CD14-positive monocyte (primary cell): ENCODE data around the gene SETD3. TPM values are rescaled to one million over a fixed set of nuclear protein-coding genes. Genes with fewer than 3 reads are reported as not detected.

Experiments used
- DNase-seq, 3 donors: peaks; one replicate each; pipeline ENCODE4 v3.0.0-alpha.2; 2011 to 2022
- H2AFZ ChIP-seq: 2 replicates; pipeline ENCODE4 v1.6.0; 2012; ENCODE audit warnings: mild to moderate bottlenecking, low read depth, low read length, inconsistent platforms; ENCODE audit not compliant: insufficient read depth, poor library complexity, severe bottlenecking
- H3K27ac ChIP-seq, 2 donors: 1 replicate in 1 of 2; 2 replicates in 1 of 2; pipeline ENCODE4 v1.5.1; 2012 to 2013; ENCODE audit warnings: low read length in 2 of 2, control low read depth in 1 of 2, inconsistent platforms in 1 of 2, low read depth in 1 of 2, mild to moderate bottlenecking in 1 of 2
- H3K27me3 ChIP-seq, 2 donors: one replicate each; pipeline versions ENCODE4 v1.6.0 to v1.6.1; 2011 to 2013; ENCODE audit warnings: low read length in 2 of 2; ENCODE audit not compliant: control insufficient read depth in 2 of 2, insufficient read depth in 2 of 2
- H3K36me3 ChIP-seq, 2 donors: replicated peaks in 1 of 2; 1 replicate in 1 of 2; 2 replicates in 1 of 2; pipeline versions ENCODE4 v1.5.1 to v1.6.1; 2012 to 2013; ENCODE audit warnings: low read length in 2 of 2, control low read depth in 1 of 2, inconsistent platforms in 1 of 2, mild to moderate bottlenecking in 1 of 2; ENCODE audit not compliant: insufficient read depth in 2 of 2, control insufficient read depth in 1 of 2
- H3K4me1 ChIP-seq, 2 donors: 1 replicate in 1 of 2; 2 replicates in 1 of 2; pipeline versions ENCODE4 v1.5.1 to v1.6.1; 2012 to 2013; ENCODE audit warnings: low read length in 2 of 2, control low read depth in 1 of 2, inconsistent platforms in 1 of 2, mild to moderate bottlenecking in 1 of 2, moderate library complexity in 1 of 2; ENCODE audit not compliant: insufficient read depth in 2 of 2, control insufficient read depth in 1 of 2
- H3K4me2 ChIP-seq: replicated peaks from 2 replicates; pipeline ENCODE3; 2012; ENCODE audit warnings: low read length, moderate library complexity, mild to moderate bottlenecking; ENCODE audit not compliant: poor library complexity, severe bottlenecking; ENCODE audit errors: extremely low read depth
- H3K4me3 ChIP-seq, 3 experiments: fragments of 200-600 bp in 1 of 3; sonication (generic) in 1 of 3; replicated peaks in 1 of 3; 1 replicate in 2 of 3; 2 replicates in 1 of 3; pipeline ENCODE4 v1.5.1; 2011 to 2013; ENCODE audit warnings: low read length in 3 of 3, mild to moderate bottlenecking in 3 of 3, control low read depth in 2 of 3, low read depth in 2 of 3, inconsistent platforms in 1 of 3, moderate library complexity in 1 of 3
- H3K79me2 ChIP-seq: 2 replicates; pipeline ENCODE4 v1.6.0; 2012; ENCODE audit warnings: mild to moderate bottlenecking, control low read depth, inconsistent platforms, low read length, moderate library complexity; ENCODE audit not compliant: insufficient read depth
- H3K9ac ChIP-seq: 2 replicates; pipeline ENCODE4 v1.6.0; 2017; ENCODE audit warnings: low read length, mild to moderate bottlenecking; ENCODE audit not compliant: insufficient read depth, poor library complexity, severe bottlenecking
- H3K9me3 ChIP-seq, 2 donors: replicated peaks in 1 of 2; 1 replicate in 1 of 2; 2 replicates in 1 of 2; pipeline versions ENCODE4 v1.5.1 to v1.6.1; 2012 to 2013; ENCODE audit warnings: low read length in 2 of 2, control low read depth in 1 of 2; ENCODE audit not compliant: control insufficient read depth in 1 of 2, insufficient read depth in 1 of 2
- H4K20me1 ChIP-seq: 2 replicates; pipeline ENCODE4 v1.6.0; 2012; ENCODE audit warnings: mild to moderate bottlenecking, low read length, control low read depth, moderate library complexity; ENCODE audit not compliant: insufficient read depth
- H3K27ac Mint-ChIP-seq, 7 donors: one replicate each; pipeline ENCODE4 v1.8.0; 2020; ENCODE audit warnings: mild to moderate bottlenecking in 7 of 7, mixed read lengths in 7 of 7, moderate library complexity in 6 of 7, inconsistent platforms in 2 of 7
- H3K27me3 Mint-ChIP-seq, 3 donors: one replicate each; pipeline ENCODE4 v1.8.0; 2021 to 2022; ENCODE audit warnings: low read depth in 3 of 3, mild to moderate bottlenecking in 3 of 3, mixed read lengths in 3 of 3, moderate library complexity in 3 of 3, inconsistent platforms in 1 of 3
- H3K36me3 Mint-ChIP-seq, 2 donors: one replicate each; pipeline ENCODE4 v1.8.0; 2020; ENCODE audit warnings: mixed read lengths in 2 of 2, inconsistent platforms in 1 of 2, mild to moderate bottlenecking in 1 of 2
- H3K4me1 Mint-ChIP-seq: one replicate; pipeline ENCODE4 v1.8.0; 2020; ENCODE audit warnings: mild to moderate bottlenecking, mixed read lengths
- H3K4me3 Mint-ChIP-seq, 2 donors: one replicate each; pipeline ENCODE4 v1.8.0; 2020; ENCODE audit warnings: mild to moderate bottlenecking in 2 of 2, mixed read lengths in 2 of 2, moderate library complexity in 1 of 2
- H3K9me3 Mint-ChIP-seq, 7 donors: one replicate each; pipeline ENCODE4 v1.8.0; 2020 to 2022; ENCODE audit warnings: mixed read lengths in 7 of 7, mild to moderate bottlenecking in 6 of 7, moderate library complexity in 6 of 7, inconsistent platforms in 2 of 7
- WGBS: methylation state at CpG from one replicate; pipeline ENCODE4 v1.1.5; 2013; ENCODE audit warnings: missing lambda C conversion rate; ENCODE audit not compliant: insufficient coverage; 5-methylcytosine and 5-hydroxymethylcytosine counted together
- intact Hi-C, 2 donors: fragments of 100-400 bp; cut with micrococcal nuclease; formaldehyde crosslinking; loops; one replicate each; pipeline versions ENCODE4 v1.15.0 to v1.15.1; 2023
- polyA plus RNA-seq, 3 donors: library from polyadenylated mRNA; depleted of rRNA in 1 of 3; unstranded in 2 of 3; stranded (reverse) in 1 of 3; fragments of 300-500 nt in 2 of 3; fragments of >200 nt in 1 of 3; fragmentation: Illumina TruSeq in 2 of 3; gene quantifications; 1 replicate in 2 of 3; 2 replicates in 1 of 3; pipeline ENCODE4 v1.2.3, GENCODE V29; 2012 to 2021
- TF ChIP-seq, protein P1 (sequence below): fragments of 200-600 bp; IDR thresholded peaks from one replicate; pipeline ENCODE4 v1.8.0; 2022; ENCODE audit warnings: antibody characterized with exemption, mild to moderate bottlenecking

SETD3 gene
- polyA plus RNA-seq, 3 donors: 22.9 to 39.5 (median 38.7) TPM

DNA sequence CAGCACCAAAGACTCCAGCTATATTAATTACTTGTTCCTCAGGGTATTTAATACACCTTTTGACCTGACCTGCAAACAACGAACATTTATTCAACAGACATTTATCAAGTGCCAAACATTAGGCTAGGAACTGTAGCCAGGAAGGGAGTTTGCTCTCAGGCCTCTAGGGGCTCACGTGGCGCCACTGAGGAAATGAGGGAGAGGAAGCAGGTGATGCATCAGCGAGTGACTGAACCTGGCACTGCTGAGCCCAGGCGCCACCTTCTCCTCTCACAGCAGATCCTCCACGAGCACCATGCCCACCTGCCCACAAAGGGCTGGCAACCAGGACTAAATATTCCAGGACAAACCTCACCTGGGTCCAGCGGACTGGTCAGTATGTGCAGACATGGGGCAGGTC is 50.2 kb downstream of the SETD3 start:
- Histone ChIP-seq H2AFZ (no peak overlapping the region), H3K36me3 (peaks cover 63 to 96% of the 10 kb centered on the region in 2 donors), H4K20me1 (peaks cover 14% of the 10 kb centered on the region), H3K79me2 (peaks cover 2% of the 10 kb centered on the region), H3K4me1 (no peaks in the 10 kb centered on the region), H3K9me3 (peaks cover 5 to 12% of the 10 kb centered on the region in 2 donors), H3K4me3 (no peak overlapping the region), H3K27ac (no peak overlapping the region), H3K4me2 (no peak overlapping the region), H3K9ac (no peak overlapping the region), H3K27me3 (no peaks in the 10 kb centered on the region)
- intact Hi-C loops: no loop called here
- H3K4me3 Mint-ChIP-seq: no peak overlapping the region
- TF ChIP-seq, protein P1, sequence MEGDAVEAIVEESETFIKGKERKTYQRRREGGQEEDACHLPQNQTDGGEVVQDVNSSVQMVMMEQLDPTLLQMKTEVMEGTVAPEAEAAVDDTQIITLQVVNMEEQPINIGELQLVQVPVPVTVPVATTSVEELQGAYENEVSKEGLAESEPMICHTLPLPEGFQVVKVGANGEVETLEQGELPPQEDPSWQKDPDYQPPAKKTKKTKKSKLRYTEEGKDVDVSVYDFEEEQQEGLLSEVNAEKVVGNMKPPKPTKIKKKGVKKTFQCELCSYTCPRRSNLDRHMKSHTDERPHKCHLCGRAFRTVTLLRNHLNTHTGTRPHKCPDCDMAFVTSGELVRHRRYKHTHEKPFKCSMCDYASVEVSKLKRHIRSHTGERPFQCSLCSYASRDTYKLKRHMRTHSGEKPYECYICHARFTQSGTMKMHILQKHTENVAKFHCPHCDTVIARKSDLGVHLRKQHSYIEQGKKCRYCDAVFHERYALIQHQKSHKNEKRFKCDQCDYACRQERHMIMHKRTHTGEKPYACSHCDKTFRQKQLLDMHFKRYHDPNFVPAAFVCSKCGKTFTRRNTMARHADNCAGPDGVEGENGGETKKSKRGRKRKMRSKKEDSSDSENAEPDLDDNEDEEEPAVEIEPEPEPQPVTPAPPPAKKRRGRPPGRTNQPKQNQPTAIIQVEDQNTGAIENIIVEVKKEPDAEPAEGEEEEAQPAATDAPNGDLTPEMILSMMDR: no peak
- 75% methylated on average over 2 of the region's 7 CpGs for WGBS
- peaks cover 4 to 13% (median 6%) of the 10 kb centered on the region in 7 donors for H3K9me3 Mint-ChIP-seq
- peaks cover 78 to 85% of the 10 kb centered on the region in 2 donors for H3K36me3 Mint-ChIP-seq
- no peak for DNase-seq
- H3K4me1 Mint-ChIP-seq: no peaks in the 10 kb centered on the region
- no peaks in the 10 kb centered on the region for H3K27me3 Mint-ChIP-seq
- no peak overlapping the region for H3K27ac Mint-ChIP-seq

DNA sequence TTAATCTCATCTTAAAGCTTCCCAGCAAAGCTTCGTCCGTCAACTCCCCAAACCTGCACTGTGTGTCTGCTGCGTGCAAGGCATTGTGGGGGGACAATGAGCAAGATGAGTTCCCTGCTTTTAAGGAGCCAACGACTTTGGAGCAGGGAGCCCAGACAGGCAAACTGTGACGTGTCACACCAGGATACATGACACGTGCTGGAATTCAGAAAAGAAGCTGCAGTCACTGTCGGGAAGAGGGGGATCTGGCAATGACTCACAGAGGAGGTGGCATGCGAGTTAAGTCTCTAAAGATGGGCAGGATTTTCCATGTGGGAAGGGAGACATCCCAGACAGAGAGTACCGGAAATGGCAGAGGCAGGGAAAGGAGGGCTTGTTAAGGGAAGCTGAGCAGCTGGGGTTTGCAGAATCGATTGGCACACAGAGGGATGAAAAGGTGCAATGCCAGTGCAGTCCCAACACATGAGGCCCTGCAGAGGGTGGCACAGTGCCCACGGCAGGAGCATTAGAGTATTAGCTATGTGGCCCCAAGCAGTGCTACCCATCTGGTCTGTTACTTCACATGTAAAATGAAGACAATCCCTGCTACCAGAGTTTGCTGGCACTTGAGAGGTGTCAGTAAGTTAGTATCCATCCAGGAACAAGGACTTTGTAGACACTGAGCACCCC is 52.9 kb downstream of the SETD3 start:
- intact Hi-C loops: no loop called here
- peaks cover 56 to 97% of the 10 kb centered on the region in 2 donors for H3K36me3 ChIP-seq

More for the DNA sequence above, 52.9 kb downstream of the SETD3 start:
- H3K27me3 ChIP-seq: no peaks in the 10 kb centered on the region
- no peak overlapping the region for H2AFZ ChIP-seq
- DNase-seq: no peak
- peaks cover 25% of the 10 kb centered on the region for H4K20me1 ChIP-seq
- H3K4me1 Mint-ChIP-seq: peaks cover 1% of the 10 kb centered on the region
- peaks cover 72 to 79% of the 10 kb centered on the region in 2 donors for H3K36me3 Mint-ChIP-seq
- H3K4me2 ChIP-seq: no peak overlapping the region
- no peak overlapping the region for H3K4me3 ChIP-seq
- H3K9ac ChIP-seq: no peak overlapping the region
- H3K9me3 Mint-ChIP-seq: peaks cover 4 to 13% (median 5%) of the 10 kb centered on the region in 7 donors
- H3K4me1 ChIP-seq: no peaks in the 10 kb centered on the region
- no peaks in the 10 kb centered on the region for H3K79me2 ChIP-seq
- no peaks in the 10 kb centered on the region for H3K27me3 Mint-ChIP-seq
- peaks cover 5 to 12% of the 10 kb centered on the region in 2 donors for H3K9me3 ChIP-seq
- 94% methylated on average over 8 of the region's 11 CpGs for WGBS
- H3K27ac ChIP-seq: no peak overlapping the region
- TF ChIP-seq, protein P1: no peak
- H3K27ac Mint-ChIP-seq: peak overlapping the region in 3 of 7 donors; percentile 22 to 63 (median 25)
- H3K4me3 Mint-ChIP-seq: no peak overlapping the region
